ENCODE data around the gene DDR1.

The DDR1 gene

DNA sequence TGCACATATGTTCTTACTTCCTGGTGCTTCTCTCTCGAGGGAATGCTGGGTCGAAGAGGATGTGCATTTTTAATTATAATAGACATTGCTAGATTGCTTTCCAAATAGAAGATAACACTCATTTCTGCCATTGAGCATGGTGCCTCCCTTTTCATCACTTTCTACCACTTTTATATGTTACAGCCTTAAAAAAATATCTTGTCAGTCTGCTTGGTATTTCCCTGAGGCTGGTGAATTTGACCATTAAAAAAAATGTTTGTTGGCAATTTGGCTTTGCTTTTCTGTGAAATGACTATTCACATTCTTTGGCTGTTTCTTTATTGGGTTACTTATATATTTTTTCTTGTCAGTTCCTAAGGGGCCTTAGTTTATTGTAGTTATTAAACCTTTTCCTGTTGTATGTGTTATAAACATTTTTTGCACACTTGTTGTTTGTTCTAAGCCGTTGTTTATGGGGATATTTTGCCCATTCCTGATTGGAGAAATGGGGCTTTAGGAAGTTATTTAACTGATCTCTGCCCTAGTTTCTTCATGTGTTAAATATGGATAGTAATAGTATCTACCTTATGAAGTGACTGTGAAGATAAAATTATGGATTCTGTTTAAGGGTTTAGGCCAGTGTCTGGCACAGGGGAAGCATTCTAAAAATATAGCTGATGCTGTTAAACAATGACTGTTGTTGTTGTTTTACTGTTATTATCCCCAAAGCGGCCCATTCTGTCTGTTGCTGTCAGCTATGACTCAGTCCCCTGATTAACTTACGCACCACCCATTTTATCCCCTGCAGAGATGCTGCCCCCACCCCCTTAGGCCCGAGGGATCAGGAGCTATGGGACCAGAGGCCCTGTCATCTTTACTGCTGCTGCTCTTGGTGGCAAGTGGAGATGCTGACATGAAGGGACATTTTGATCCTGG, 3.8 kb downstream of the DDR1 start:
- TF ChIP-seq, protein P1, sequence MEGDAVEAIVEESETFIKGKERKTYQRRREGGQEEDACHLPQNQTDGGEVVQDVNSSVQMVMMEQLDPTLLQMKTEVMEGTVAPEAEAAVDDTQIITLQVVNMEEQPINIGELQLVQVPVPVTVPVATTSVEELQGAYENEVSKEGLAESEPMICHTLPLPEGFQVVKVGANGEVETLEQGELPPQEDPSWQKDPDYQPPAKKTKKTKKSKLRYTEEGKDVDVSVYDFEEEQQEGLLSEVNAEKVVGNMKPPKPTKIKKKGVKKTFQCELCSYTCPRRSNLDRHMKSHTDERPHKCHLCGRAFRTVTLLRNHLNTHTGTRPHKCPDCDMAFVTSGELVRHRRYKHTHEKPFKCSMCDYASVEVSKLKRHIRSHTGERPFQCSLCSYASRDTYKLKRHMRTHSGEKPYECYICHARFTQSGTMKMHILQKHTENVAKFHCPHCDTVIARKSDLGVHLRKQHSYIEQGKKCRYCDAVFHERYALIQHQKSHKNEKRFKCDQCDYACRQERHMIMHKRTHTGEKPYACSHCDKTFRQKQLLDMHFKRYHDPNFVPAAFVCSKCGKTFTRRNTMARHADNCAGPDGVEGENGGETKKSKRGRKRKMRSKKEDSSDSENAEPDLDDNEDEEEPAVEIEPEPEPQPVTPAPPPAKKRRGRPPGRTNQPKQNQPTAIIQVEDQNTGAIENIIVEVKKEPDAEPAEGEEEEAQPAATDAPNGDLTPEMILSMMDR (IDR thresholded peaks at IDR 0.05; ENCODE audit: low read length, missing control alignments) = no peak
- DNase-seq (ENCODE audit: low read depth) = peak; percentile 61
- H3K4me3 ChIP-seq (replicated peaks; ENCODE audit: low read depth, low read length) = no peak overlapping the region

DNA sequence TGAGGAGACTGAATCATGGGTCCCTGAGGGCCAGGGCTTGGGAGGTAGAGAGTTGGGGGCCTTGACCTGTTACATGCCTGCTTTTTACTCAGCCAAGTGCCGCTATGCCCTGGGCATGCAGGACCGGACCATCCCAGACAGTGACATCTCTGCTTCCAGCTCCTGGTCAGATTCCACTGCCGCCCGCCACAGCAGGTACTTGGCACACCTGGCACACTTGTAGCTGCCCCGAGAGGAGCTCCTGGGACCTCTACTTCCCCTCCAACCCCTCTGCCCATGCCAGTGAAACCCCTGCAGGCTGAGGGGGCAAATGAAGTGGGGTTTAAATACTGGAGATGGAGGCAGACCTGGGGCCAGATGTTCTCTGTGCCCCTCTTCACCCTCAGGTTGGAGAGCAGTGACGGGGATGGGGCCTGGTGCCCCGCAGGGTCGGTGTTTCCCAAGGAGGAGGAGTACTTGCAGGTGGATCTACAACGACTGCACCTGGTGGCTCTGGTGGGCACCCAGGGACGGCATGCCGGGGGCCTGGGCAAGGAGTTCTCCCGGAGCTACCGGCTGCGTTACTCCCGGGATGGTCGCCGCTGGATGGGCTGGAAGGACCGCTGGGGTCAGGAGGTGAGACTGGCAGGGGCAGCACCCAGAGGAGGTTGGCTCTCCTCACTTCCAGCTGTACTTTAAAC, 4.6 kb downstream of the DDR1 start:
- DNase-seq (ENCODE audit: low read depth) = no peak
- H3K4me3 ChIP-seq (replicated peaks; ENCODE audit: low read depth, low read length) = no peak overlapping the region
- TF ChIP-seq, protein P1 (IDR thresholded peaks at IDR 0.05; ENCODE audit: low read length, missing control alignments) = no peak

DNA sequence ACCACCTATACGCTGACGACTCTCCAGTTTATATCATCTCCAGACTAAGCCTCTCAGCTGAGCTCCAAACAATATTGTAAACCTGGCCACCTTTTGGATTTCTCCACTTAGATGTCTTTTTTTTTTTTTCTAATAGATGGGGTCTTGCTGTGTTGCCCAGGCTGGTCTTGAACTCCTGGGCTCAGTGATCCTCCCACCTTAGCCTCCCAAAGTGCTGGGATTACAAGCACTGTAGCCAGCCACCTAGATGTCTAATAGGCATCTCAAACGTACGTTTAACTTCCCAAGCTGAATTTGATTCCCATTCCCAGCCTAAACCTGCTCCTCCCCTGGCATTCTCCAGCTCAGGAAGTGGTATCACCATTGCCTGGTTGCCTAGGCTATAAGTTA, 5.2 kb downstream of the DDR1 start:
- H3K4me3 ChIP-seq (replicated peaks; ENCODE audit: low read depth, low read length) = no peak overlapping the region

DNA sequence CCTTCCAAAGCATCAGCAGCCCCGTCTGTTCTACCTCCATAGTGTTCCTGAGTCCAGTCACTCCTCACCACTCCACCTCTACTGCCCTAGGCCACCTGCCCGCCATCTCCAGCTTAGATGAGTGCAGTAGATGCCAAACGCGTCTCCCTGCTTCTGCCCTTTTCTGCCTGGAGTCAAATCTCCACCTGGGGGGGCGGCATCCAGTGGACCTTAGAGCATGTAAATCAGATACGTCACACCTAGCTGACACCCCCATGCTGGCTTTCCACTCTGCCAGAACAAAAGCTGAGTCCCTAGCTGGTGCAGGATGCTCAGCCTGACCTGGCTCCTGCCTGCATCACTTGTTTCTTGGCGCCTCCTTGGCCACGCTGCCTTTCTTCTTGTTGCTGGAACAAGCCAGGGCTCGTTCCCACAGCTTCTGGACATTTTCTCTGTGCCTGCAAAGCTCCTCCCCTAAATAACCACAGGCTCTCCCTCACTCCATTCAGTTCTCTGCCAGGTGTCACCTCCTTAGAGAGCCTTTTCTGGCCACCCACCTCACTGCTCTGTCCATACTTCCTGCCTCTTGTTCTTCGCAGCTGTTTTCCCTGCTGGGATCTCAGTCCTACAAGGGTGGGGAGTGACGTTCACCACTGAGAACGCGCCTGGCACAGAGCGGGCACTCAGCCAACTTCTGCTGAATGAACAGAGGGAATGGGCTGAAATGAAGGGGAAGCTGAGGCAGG, 5.8 kb downstream of the DDR1 start:
- DNase-seq (ENCODE audit: low read depth) = no peak
- TF ChIP-seq, protein P1 (IDR thresholded peaks at IDR 0.05; ENCODE audit: low read length, missing control alignments) = no peak
- no peak overlapping the region for H3K4me3 ChIP-seq (replicated peaks; ENCODE audit: low read depth, low read length)

More for the DNA sequence above, 5.2 kb downstream of the DDR1 start:
- TF ChIP-seq, protein P1 (IDR thresholded peaks at IDR 0.05; ENCODE audit: low read length, missing control alignments) = no peak
- no peak for DNase-seq (ENCODE audit: low read depth)

DNA sequence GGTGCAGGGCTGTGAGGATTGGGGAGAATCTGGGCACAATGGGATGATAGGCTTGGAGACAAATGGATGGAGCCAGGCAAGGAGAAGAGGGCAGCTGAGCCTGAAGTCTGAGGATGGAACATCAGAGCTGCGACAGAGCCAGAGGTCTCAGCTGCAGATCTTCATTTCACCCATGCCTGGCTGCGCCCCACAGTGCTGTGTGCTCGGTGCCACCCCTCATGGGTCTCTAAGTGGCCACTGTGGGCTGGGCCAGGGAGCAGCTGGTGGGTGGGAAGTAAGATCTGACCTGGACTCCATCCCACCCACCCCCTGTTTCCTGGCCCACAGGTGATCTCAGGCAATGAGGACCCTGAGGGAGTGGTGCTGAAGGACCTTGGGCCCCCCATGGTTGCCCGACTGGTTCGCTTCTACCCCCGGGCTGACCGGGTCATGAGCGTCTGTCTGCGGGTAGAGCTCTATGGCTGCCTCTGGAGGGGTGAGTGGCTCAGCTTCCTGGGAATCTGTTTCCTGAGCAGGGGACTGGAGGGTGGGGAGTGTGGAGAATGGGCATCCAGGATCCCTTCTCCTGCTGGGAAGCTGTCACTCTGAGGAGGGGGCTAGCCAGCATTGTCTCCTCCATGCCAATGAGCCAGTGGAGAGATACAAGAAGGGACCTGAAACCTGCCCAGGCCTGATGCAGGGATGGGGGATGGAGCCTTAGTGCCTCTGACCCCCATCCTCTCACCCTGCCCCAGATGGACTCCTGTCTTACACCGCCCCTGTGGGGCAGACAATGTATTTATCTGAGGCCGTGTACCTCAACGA, 6.5 kb downstream of the DDR1 start:
- H3K4me3 ChIP-seq (replicated peaks; ENCODE audit: low read depth, low read length) = no peak overlapping the region
- no peak for DNase-seq (ENCODE audit: low read depth)
- TF ChIP-seq, protein P1 (IDR thresholded peaks at IDR 0.05; ENCODE audit: low read length, missing control alignments) = no peak

DNA sequence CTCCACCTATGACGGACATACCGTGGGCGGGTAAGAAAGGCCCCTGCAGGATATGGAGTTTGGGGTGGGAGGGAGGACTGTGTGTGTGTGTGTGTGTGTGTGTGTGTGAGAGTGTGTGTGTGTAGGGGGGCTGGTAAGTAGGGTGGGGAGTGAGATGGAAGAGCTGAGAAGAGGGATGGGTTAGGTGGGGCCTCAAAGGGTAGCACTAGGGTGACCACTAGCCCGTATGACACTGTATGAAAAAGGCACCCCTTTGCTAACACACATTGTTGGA, 7.1 kb downstream of the DDR1 start:
- DNase-seq (ENCODE audit: low read depth) = no peak
- TF ChIP-seq, protein P1 (IDR thresholded peaks at IDR 0.05; ENCODE audit: low read length, missing control alignments) = no peak
- H3K4me3 ChIP-seq (replicated peaks; ENCODE audit: low read depth, low read length) = no peak overlapping the region

All from fibroblast of pulmonary artery (primary cell).